HG02870 (cell line): Measurements from ENCODE around the gene RBP4.

ENCODE experiments used
- ATAC-seq: cut with Tn5 transposase; IDR thresholded peaks from one replicate; pipeline ENCODE4 v1.9.1; 2021; ENCODE audit warnings: mild to moderate bottlenecking, moderate library complexity; ENCODE audit not compliant: unreplicated experiment

Gene RBP4

DNA sequence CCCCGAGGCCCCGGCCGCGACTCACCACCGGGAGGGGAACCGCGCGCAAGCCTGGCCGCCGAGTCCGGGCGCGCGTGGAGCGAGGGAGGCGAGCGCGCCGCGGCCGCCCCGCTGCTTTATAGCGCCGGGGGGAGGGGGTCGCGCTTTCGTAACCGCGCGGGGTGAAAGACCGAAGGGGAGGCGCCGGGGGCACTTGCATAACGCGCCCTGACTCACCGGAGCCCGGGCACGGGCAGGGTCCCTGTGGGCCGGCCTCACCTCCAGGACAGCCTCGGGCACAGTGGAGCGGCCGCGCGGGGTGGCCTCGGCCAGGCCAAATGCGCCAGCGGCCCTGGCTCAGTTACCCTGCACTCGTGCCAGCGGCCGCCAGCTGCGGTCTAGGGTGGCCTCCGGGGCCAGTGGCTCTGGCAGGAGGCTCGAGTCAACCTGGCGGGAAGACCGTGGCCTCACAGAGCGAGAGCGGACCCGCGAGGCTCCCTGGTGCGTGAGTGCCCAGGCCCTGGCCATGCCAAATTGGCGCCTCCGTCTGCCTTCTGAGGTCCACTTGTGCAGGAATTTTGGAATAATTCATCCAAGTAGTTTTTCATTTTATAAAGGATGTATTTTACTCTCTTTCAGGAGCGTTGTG, at the start of gene RBP4:
Gene RBP4, minus strand, starts transcription at position 90 of the 628 bp plus-strand sequence. CDS start 207 bp downstream, outside the sequence.
- no peak for ATAC-seq

DNA sequence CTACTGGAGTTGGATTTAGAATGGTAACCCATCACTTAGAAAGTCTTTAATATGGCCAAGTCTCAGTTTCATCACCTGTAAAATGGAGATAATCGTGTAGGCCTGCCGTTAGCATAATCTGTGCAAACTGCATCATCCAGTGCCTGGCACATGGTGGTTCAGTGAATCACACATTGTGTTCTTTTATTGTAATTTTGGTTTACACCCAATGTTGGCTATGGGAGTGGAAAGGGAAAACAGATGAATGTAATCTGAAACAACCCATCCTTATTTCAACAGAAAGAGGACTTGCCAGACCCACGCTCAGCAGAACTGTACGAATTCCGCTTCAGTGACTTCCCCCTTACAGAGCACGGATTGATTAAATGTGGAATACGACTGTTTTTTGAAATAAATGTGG, 38.8 kb upstream of the RBP4 start:
- no peak for ATAC-seq

DNA sequence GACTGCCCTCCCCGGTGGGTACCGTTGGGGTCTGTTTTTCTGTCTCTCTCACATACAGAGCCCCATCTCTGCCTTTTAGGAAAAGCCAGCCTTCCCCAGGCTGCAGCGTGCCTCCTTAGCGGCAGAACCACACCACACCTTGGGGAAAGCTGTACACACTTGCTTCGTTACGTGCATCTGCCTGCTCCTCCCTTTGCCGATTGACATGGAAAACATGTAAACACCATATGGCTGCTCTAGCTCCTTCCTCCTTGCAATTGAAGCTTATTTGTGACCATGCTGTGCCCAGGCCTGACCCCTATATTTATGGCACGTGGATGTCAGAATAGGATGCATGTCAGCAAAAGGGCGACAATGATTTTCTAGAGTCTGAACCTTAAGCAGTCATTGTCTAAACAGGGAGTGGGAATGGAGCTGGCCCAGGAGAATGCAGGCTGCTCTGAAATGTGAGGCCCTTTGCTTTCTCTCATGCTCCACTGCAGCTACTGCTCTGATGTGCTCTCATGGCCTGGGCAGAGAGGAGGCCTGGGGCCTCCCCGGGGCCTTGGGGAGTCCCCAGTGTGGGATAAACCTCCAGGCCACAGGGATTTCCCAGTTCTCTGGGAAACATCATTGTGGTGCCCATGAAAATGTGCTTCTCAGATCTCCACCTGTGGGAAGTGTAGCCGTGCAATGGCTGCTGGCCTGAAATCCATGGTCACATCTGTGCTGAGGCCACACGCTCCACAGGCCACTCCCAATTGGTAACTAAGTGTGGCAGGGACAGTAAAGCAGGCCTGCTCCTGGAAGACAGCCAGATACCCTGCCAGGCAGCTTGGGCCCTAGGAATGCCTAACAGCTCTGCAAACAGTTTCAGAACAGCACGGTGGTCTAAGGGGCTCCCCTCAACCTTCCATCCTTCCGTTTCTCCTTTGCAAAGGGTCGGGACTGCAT, 29.9 kb upstream of the RBP4 start:
- no peak for ATAC-seq

DNA sequence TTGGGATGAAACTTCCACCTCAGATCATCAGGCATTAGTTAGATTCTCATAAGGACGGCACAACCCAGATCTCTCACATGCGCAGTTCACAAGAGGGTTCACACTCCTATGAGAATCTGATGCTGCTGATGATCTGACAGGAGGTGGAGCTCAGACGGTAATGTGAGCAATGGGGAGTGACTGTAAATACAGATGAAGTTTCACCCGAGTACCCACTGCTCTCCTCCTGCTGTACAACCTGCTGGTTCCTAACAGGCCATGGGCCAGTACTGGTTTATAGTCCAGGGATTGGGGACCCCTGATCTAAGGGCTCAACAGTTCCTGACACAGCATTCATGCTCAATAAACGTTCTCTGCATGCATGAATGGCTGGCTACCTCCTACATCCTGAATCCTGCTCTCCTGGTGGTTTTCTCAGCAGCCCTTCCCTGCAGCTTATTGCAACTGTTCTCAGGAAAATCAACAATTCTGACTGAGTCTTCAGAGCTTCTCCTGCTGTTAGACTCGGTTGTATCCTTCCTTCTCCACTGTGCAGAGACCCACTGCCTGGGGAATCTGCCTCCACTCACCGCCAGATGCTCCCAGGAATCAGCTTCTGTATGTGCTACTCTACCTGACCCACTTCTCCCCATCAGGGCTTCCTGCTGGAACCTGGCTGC, 28.7 kb upstream of the RBP4 start:
- no peak for ATAC-seq

DNA sequence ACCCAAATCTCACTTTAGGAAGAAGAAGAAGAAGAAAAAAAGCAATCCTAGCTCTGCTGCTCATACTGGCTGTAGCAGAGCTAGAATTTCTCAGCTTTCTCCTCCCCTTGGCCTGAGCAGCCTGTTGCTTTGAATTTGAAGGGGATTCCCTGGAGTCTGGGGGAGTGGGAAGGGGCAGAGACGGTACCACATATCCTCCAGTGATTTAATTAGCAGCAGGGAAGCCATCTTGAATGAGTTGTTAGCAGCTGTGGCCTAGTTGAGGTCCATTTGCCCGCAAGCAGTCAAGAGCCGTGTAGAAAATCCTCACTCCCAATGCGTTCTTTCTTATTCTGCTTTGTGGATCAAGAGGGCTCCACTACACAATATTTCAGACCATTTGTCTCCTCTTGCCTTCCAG, 27.8 kb upstream of the RBP4 start:
- no peak for ATAC-seq

DNA sequence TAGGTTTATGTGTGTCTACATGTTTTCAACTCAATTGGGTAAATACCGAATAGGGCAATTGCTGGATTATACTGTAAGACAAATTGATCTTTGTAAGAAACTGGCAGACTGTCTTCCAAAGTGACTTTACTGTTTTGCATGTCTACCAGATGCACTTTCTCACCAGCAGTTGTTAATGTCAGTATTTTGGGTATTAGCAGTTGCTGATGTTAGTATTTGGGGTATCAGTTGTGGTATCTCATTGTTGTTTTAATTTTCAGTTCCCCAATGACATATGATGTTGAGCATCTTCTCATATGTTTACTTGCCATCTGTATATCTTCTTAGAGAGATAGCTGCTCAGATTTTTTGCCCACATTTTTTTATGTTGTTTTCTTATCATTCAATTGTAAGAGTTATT, 21.9 kb upstream of the RBP4 start:
- no peak for ATAC-seq

DNA sequence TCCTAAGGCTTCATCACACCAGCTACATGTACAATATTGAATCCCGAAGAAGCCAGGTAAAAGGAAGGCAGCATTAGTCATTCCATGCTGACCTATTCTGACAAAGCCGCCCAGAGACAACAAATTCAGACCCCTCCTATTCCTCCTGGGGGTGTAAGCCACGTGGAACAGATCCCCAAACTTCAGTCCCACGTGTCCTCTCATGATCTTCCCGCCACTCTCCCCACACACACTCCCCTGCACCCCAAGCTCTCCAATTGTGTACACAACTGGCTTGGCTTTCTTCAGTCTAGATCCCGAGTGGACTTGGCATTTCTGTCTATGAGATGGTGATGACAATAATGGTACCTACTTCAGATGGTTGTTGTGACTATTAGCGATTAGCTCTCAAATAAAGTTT, 19.9 kb upstream of the RBP4 start:
- no peak for ATAC-seq

DNA sequence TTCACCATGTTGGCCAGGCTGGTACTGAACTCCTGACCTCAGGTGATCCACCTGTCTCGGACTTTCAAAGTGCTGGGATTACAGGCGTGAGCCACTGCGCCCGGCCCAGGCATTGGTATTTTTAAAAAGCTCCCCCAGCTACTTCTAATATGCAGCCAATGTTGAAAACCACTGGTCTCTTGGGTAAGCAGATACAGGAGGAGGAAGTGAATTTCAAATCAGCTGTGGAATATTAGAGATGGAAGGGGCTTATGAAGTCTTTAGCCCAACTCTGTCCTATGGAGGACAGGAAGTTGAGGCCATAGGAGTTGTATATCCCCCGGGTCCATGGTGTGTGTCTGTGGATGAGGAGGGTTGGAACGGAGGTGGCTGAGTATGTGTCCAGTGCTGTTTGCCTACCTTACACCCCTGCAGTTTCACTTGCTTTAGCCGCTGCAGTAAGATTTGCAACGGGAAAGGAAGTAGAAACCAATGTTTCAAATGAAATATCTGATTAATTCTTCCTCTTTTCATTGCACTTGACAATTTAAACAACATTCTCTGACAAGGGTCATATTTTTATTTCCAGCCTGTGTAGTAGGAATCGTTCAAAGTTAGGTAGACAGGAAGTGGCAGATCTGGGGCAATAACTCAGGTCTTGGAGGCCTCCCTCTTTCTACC, 14.7 kb upstream of the RBP4 start:
- ATAC-seq: no peak

DNA sequence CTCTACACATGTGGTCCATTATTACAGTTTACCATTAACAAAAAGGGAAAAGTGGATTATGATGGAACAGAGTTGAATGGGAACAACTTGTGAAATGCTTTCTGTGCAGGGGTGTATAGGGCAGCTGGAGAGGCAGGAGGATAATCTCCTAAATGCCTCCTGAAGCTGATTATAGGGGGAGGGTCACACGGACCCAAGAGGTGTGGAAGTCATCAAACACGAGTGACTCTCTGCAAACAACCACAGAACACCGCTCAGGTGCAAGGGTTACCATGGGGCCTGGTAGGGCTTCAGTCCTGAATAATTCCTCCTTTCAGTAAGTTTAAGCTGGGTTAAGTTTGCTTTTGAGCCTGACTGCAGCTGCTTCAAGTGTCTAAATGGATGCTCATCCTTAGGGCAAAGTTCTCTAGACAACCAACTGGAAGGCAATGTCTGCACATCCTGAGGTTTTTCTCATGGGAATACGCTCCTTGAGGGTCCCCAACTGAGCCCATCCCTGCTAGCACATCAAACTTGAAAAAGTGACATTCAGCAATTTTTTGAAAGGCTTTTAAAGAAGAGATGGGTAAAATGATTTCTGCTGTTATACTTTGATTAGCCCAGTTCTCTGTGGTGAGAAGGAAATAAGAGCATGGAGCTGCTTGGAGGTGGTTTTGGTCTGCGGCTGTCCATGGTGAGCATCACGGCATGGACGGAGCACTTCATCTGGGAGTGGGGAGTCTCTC, 13.2 kb upstream of the RBP4 start:
- ATAC-seq: no peak

DNA sequence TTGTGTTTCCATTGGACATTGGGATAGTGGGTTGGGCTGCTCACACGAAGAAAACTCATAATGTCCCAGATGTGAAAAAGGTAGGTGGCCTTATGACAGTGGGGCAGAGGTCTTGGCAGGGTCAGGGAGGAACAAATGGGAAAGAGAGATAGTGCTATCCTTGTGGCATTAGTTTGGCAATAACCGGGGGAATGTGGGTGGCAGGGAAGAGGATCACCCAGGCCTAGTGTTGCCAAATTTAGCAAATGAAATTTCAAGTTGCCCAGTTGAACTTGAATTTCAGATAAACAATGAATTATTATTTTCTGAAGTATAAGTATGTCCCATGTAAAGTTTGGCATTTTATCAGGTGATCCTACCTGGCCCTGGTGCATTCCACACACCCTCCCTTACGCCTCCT, 12.1 kb upstream of the RBP4 start:
- ATAC-seq: no peak

DNA sequence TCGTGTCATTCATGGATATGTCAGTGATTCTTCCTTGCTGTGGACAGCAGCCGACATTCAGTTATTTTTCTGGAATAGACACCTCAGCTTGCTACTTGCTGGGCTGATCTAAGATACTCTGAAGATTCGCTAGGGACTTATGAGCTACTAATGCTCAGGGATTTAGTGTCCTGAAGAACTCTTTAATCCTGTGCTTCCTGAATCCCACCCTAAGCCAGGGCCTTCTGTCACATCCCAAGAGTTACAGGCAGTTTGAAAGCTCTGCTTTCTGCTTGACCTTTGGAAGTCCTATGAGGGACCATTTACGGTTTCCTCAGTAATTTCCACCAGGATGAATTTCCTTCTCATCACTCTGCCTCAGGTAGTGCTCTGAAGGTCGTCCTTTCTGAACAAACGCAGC, 11.3 kb upstream of the RBP4 start, which contains the start of gene PDE6C:
Gene PDE6C, plus strand, starts transcription at position 227 of the 400 bp plus-strand sequence. CDS start 189 bp downstream, outside the sequence.
- no peak for ATAC-seq

DNA sequence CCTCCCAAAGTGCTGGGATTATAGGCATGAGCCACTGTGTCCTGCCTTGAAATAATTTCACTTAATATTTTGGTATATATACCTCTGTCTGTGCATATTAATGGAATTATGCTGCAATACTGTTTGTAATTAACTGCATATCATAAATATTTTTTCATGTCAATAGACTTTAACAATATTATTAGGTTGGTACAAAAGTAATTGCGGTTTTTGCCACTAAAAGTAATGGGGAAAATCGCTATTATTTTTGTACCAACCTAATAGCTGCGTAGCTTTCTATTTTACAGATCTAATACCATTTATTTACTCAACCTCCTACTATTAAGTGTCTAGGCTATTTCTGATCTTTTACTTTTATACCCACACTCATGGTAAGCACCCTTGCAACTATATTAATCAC, 7.4 kb upstream of the RBP4 start:
- ATAC-seq: no peak

DNA sequence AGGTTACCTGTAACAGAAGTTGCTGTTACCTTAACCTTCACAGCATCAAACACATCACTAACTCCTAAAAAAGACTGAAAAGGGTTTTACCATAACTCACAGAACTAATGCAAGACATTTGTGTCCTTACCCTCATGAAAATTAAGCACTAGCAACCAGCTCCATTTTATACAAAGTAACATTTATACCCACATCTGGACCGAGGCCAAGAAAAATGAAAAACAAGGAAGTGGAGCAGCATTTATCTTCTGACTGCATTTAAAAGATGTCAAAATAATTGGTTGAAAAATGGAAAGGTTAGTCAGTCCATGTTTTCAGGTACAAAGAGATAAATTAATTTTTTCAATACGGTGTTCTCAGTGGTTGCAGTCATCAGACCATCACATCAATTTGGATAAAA, 3.1 kb upstream of the RBP4 start:
- no peak for ATAC-seq

DNA sequence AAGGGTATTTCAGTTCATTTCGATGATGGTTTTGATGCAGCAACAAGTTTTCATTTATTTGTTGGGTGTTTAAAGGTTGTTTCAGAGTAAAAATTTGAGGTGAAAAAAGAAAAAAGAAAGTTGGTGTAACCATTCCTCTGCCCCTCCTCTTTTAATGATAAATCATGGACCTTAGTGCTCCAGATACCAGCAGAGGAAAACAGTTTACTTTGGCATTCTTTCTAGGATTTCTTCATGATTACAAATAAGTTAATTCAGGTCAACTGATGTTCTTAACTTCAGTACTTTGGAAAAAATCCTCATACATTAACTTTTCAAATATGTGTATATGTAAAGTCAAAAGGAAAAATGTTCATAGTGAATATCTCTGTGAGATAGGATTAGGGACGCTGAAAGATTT, 2.0 kb upstream of the RBP4 start:
- ATAC-seq: no peak

DNA sequence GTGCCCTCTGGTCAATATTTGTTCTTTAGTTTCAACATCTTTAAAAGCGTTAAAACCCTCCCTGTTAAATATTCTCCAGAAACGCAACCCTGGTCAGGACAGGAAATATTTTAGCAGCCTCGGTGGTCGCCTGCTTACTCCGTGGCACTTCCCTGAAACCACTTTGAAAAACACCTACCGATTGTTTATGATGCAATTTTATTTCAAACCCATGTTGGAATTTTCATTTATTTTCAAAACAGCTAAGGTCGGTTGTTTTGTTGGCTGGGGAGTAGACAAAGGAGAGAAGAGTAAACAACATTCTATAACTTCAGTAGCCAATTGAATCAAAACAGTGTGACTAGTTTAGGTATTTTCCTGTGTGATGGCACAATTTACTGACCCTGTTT, 733 bp upstream of the RBP4 start:
- ATAC-seq: no peak

DNA sequence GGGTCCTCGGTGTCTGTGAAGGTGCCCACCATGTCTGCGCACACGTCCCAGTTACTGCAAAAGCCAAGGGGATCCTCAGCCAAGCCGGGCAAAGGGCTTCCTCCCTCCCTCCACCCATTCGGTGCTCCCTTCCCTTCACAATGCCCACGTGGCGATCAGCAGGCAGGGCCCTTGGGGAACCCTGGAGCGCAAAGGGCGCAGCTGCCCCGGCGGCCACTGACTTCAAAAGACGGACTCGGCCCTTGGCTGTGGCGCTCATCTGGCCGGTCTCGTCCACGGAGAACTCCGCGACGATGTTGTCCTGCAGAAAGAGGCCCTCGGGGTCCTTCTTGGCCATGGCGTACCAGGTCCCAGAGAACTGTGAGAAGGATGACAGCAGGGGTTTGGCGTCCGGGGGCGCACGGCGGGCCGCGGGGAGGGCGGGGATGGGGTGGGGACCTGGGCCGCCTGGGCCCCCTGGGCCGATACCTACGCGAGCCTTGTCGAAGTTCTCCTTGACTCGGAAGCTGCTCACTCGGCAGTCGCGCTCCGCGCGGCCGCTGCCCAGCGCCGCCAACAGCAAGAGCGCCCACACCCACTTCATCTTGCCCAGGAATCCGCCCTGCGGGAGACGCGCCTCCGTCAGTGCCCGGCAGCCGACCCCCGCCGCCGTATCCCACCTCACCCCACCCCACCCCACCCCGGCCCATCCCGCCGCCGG, 439 bp downstream of the RBP4 start:
- ATAC-seq: no peak

DNA sequence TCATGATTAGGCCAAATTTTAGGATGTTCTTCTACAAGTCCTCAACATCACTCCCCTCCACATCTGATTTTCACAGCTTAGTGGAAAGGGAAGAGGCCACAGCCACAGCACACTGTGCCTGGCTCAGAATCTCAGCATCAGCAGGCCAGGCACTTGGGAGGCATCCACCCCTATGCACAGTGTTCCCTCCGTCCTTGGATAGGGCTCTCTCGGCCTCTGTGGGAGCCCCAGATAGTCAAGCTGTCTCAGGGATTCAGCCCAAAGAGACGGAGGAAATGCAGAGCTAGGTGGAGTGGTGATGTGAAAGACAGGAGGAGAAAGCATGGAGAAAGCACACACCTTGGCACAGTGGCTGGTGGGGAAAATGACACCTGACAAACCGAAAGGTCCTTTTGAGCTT, 1.3 kb downstream of the RBP4 start:
- ATAC-seq: no peak

DNA sequence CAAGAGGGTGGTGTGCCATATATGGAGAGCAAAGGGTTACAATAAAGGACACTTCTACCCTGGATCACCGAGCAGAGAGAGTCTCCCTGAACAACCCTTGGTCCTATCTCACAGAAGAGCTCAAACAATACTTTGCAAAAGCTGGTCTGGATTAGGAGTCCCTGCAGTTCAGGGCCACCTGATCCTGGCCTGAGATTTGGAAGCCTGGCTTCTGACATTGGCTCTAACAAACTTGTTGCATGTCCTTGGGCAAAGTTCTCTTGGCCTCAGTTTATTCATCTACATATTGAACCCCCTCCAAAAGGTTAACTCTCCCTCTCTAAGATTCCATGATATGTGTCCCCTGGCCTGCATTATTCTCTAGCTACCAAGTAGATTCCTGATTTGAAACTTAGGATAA, 1.7 kb downstream of the RBP4 start:
- ATAC-seq: no peak

DNA sequence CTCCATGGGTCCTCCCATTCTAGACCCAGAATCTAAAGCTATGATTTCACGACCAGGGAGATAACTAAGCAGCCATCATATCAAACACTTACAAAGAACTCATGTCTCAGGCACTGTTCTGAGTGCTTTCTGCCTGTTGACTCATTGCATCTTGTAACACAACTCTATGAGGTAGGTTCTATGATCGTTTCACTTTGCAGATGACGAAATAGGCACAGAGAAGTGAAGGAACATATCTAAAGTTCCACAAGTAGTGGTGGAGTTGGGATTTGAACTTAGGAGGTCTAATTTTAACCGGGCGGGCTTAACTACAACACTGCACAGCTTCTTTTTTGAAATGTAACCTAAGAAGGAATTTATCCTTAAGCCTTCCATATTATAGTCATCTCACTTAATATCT, 2.9 kb downstream of the RBP4 start:
- ATAC-seq: no peak

DNA sequence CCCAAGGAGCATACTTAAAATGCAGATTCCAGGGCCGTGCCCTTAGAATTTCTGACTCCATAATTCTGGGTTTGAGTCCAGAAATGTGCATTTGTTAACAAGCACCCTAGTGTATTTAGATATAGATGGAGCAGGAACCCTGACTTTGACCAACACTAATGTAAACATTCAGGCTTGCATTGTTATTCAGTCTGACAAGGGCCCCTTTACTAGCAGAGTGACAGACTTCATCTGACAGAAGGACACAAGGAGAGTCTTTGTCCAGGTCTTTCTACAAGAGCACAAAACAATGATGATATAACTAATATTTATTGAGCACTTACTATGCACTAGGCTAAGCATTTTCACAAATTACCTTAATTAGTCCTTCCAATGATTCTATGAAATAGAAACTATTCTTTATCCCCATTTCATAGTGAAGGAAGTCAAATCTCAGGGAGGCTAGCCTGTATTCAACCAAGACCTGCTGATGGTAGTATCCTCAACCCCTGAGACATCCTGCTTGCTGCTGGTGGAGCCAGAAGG, 3.9 kb downstream of the RBP4 start:
- no peak for ATAC-seq
